Measurements from ENCODE around the gene SBK1. TPM values are rescaled to one million over a fixed set of nuclear protein-coding genes. Genes with fewer than 3 reads are reported as not detected.

The SBK1 gene
- total RNA-seq, 2 donors from 2014 or later, result 0.81 to 0.92 TPM

DNA sequence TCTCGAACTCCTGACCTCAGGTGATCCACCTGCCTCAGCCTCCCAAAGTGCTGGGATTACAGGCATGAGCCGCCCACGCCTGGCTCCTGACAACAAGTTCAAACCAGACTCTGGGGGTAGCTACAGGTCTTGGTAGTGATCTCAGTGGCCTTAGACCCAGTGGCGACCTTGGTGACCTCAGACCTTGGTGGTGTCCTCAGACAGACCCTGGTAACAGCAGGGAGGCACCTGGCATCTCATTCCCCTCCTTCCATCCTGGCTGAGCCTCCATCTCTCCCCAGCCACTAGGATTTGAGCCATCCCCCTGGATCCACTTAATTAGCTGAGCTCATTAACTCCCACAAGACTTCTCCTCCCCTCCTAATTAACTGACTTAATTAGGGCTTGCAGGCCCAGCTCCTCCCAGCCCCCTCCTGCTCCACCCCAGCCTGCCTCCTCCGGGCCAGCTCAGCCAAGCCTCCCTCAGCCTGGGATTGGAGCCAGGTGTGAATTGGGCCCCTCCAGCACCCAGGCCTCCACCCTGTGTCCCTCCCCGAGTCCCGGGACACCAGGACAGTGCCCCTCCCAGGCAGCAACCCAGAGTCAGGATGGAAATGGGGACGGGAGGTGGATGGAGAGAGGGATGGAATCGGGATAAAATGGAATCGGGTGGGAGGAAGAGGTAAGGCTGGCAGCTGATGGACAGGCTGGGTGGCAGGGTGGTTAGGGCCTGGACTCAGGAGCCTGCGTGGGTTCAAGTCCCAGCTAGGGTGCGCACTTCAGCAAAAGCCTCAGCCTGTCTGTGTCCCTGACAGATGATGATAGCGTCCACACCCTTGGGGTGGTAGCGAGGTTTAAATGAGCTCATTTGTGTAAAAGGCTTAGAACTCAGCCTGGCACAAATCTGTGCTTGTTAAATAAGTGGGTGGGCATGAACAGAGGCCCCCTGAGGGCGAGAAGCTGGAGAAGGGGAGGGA is 11.2 kb upstream of the SBK1 start:
- no peak overlapping the region for H3K27ac ChIP-seq
- DNase-seq (ENCODE audit: low spot score) (no peak), ATAC-seq (ENCODE audit: insufficient number of reproducible peaks, low FRiP score, low read depth) (no peak)
- H3K4me3 ChIP-seq, result no peak overlapping the region
- H3K27me3 ChIP-seq (replicated peaks; ENCODE audit: insufficient read depth), result no peaks in the 10 kb centered on the region
- TF ChIP-seq CTCF (IDR thresholded peaks at IDR 0.05), result no peak
- H3K9me3 ChIP-seq, result no peaks in the 10 kb centered on the region
- peaks cover 0 to 6% of the 10 kb centered on the region in 2 donors for H3K4me1 ChIP-seq (ENCODE audit: control insufficient read depth in 1 of 2, low read depth in 2 of 2)
- no peaks in the 10 kb centered on the region for H3K36me3 ChIP-seq

GRCh38 chr16:28282045-28282444 is 10.3 kb upstream of the SBK1 start:
- no peak for DNase-seq (ENCODE audit: low spot score)
- H3K36me3 ChIP-seq, result no peaks in the 10 kb centered on the region
- peaks cover 0 to 6% of the 10 kb centered on the region in 2 donors for H3K4me1 ChIP-seq (ENCODE audit: control insufficient read depth in 1 of 2, low read depth in 2 of 2)
- H3K9me3 ChIP-seq, result no peaks in the 10 kb centered on the region
- no peak for TF ChIP-seq CTCF (IDR thresholded peaks at IDR 0.05)
- ATAC-seq (ENCODE audit: insufficient number of reproducible peaks, low FRiP score, low read depth), result no peak
- no peaks in the 10 kb centered on the region for H3K27me3 ChIP-seq (replicated peaks; ENCODE audit: insufficient read depth)
- H3K27ac ChIP-seq, result no peak overlapping the region
- no peak overlapping the region for H3K4me3 ChIP-seq

- DNase-seq (ENCODE audit: low spot score), result no peak
- no peaks in the 10 kb centered on the region for H3K9me3 ChIP-seq
- H3K4me1 ChIP-seq (ENCODE audit: control insufficient read depth in 1 of 2, low read depth in 2 of 2), result peaks cover 0 to under 1% of the 10 kb centered on the region in 2 donors
- H3K4me3 ChIP-seq, result no peak overlapping the region
- H3K27ac ChIP-seq, result no peak overlapping the region
- no peaks in the 10 kb centered on the region for H3K36me3 ChIP-seq
- H3K27me3 ChIP-seq (replicated peaks; ENCODE audit: insufficient read depth), result no peaks in the 10 kb centered on the region
- no peak for TF ChIP-seq CTCF (IDR thresholded peaks at IDR 0.05)
- no peak for ATAC-seq (ENCODE audit: insufficient number of reproducible peaks, low FRiP score, low read depth)
These were observed 9.2 kb upstream of the SBK1 start for GRCh38 chr16:28283173-28283572.

DNA sequence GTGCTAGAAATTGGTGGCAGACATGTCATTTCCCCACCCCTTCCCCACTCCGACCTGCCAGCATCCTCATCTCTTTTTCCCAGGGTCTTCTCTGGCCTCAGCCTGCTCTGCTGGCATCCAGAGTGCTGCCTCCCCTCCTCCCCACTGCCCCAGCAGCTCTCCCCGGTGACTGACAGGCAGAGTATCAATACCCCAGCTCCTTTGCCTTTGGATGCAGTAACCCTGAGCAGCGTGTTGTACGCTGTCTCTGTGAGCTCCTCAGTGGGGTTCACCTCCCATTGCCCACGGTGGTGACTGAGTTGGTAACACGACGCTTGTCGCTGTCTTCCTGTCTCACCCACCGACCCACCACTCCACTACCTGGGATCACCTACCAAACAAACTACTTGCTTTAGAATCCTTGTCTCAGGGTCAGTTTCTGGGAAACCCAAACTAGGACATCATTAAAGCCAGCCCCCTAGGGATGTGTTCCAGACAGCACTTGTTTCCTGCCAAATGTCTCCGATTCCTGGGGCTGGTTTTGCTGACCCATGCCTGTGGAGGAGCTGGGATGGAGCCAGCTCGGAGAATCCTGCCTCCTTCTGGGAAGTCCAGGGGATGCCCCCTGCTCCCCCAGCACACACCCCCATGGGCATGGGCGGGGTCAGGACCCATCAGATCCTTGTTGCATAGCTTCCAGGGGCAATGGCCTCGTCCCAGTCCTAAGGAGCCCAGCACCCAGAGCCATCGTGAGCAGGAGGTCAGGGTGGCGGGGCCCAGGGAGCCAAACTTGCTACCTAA is 8.3 kb upstream of the SBK1 start:
- H3K27me3 ChIP-seq (replicated peaks; ENCODE audit: insufficient read depth), result no peaks in the 10 kb centered on the region
- no peak for TF ChIP-seq CTCF (IDR thresholded peaks at IDR 0.05)

GRCh38 chr16:28285649-28286048 is 6.7 kb upstream of the SBK1 start:
- H3K9me3 ChIP-seq, result no peaks in the 10 kb centered on the region
- H3K27me3 ChIP-seq (replicated peaks; ENCODE audit: insufficient read depth), result no peaks in the 10 kb centered on the region
- no peaks in the 10 kb centered on the region for H3K4me1 ChIP-seq (ENCODE audit: control insufficient read depth in 1 of 2, low read depth in 2 of 2)
- no peak for DNase-seq (ENCODE audit: low spot score)
- no peaks in the 10 kb centered on the region for H3K36me3 ChIP-seq
- ATAC-seq (ENCODE audit: insufficient number of reproducible peaks, low FRiP score, low read depth), result no peak
- H3K4me3 ChIP-seq, result no peak overlapping the region
- no peak overlapping the region for H3K27ac ChIP-seq
- no peak for TF ChIP-seq CTCF (IDR thresholded peaks at IDR 0.05)

More for the DNA sequence above, 8.3 kb upstream of the SBK1 start:
- no peak for DNase-seq (ENCODE audit: low spot score)
- Histone ChIP-seq H3K27ac (no peak overlapping the region), H3K4me1 (ENCODE audit: control insufficient read depth in 1 of 2, low read depth in 2 of 2) (no peaks in the 10 kb centered on the region), H3K4me3 (no peak overlapping the region), H3K9me3 (no peaks in the 10 kb centered on the region), H3K36me3 (no peaks in the 10 kb centered on the region)
- ATAC-seq (ENCODE audit: insufficient number of reproducible peaks, low FRiP score, low read depth), result no peak
